ENCODE data around the gene RPS18.

RPS18 gene

GRCh38 chr6:33306356-33306755 is 34.5 kb downstream of the RPS18 start:
- no peak for TF ChIP-seq CTCF (IDR thresholded peaks at IDR 0.05; ENCODE audit: insufficient read depth, low read length)
- no peak for TF ChIP-seq POLR2AphosphoS5 (IDR thresholded peaks at IDR 0.05; ENCODE audit: low read depth)
- no peak for TF ChIP-seq SPI1 (IDR thresholded peaks at IDR 0.05; ENCODE audit: borderline replicate concordance, low read depth)
- no peak for TF ChIP-seq REST (IDR thresholded peaks at IDR 0.05; ENCODE audit: insufficient replicate concordance, low read depth)
- no peak for TF ChIP-seq GABPA (IDR thresholded peaks at IDR 0.05; ENCODE audit: low read depth)
- Histone ChIP-seq H3K27me3 (ENCODE audit: insufficient read depth, poor library complexity, severe bottlenecking) (no peaks in the 10 kb centered on the region), H3K4me3 (replicated peaks; ENCODE audit: insufficient read depth, low read length) (no peak overlapping the region), H3K27ac (replicated peaks) (no peak overlapping the region)
- DNase-seq (ENCODE audit: low read depth in 1 of 2, low spot score in 1 of 2), result no peak

- peak in 1 of 2 experiments; percentile 71 for DNase-seq (ENCODE audit: low read depth in 1 of 2, low spot score in 1 of 2)
- H3K27me3 ChIP-seq (ENCODE audit: insufficient read depth, poor library complexity, severe bottlenecking), result no peaks in the 10 kb centered on the region
- peak overlapping the region; percentile 98 for H3K27ac ChIP-seq (replicated peaks)
- TF ChIP-seq CTCF (IDR thresholded peaks at IDR 0.05; ENCODE audit: insufficient read depth, low read length) (no peak), GABPA (IDR thresholded peaks at IDR 0.05; ENCODE audit: low read depth) (no peak), SPI1 (IDR thresholded peaks at IDR 0.05; ENCODE audit: borderline replicate concordance, low read depth) (no peak), POLR2AphosphoS5 (IDR thresholded peaks at IDR 0.05; ENCODE audit: low read depth) (no peak), REST (IDR thresholded peaks at IDR 0.05; ENCODE audit: insufficient replicate concordance, low read depth) (no peak)
- peak overlapping the region; percentile 66 for H3K4me3 ChIP-seq (replicated peaks; ENCODE audit: insufficient read depth, low read length)
Measured at GRCh38 chr6:33312361-33313104, 40.7 kb downstream of the RPS18 start.

DNA sequence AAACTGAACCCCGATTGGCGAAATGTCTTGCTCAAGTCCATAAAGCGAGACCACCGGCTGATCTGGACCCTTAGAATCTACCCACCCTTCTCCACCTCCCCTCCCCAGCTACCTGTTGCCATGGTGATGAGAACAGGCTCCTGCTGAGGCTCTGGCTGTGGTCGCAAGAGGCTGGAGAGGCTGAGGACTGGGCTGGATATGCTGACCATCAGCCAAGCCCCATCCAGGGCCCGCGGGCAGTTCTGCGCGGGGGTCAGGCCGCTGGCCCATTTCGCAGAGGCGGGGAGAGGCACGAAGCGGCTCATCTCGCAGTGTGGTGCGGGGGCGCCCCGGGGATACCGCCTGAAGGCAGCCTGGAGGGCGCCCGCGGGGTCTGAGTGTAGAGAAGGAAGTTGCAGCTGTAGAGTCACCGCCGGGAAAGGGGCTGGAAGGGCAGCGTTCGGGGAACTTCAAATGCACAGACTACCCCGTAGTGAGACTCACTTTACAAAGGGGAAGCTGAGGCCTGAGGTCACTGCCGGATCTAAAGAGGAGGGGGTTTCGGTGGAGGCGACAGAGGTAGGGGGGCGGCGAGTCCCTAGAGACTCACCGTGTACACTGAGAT is 41.3 kb downstream of the RPS18 start:
- peak overlapping the region; percentile 98 for H3K27ac ChIP-seq (replicated peaks)
- DNase-seq (ENCODE audit: low read depth in 1 of 2, low spot score in 1 of 2), result peak; percentile 73 to 78
- peak overlapping the region; percentile 66 for H3K4me3 ChIP-seq (replicated peaks; ENCODE audit: insufficient read depth, low read length)
- H3K27me3 ChIP-seq (ENCODE audit: insufficient read depth, poor library complexity, severe bottlenecking), result no peaks in the 10 kb centered on the region
- no peak for TF ChIP-seq REST (IDR thresholded peaks at IDR 0.05; ENCODE audit: insufficient replicate concordance, low read depth)
- no peak for TF ChIP-seq SPI1 (IDR thresholded peaks at IDR 0.05; ENCODE audit: borderline replicate concordance, low read depth)
- no peak for TF ChIP-seq GABPA (IDR thresholded peaks at IDR 0.05; ENCODE audit: low read depth)
